Stomach (tissue), 4 donors: ENCODE measurements around the gene SLC25A20.

ENCODE experiments used
- CTCF ChIP-seq, 7 experiments: fragments of 450-650 bp in 4 of 7; fragments of 200-600 bp in 3 of 7; sonication (generic) in 3 of 7; IDR thresholded peaks; one replicate each; pipeline ENCODE4 v1.5.1; 2016 to 2019; ENCODE audit warnings: antibody characterized with exemption in 7 of 7, control low read depth in 2 of 7, mild to moderate bottlenecking in 1 of 7
- EP300 ChIP-seq: sonication (generic); formaldehyde crosslinking; IDR thresholded peaks from one replicate; pipeline ENCODE4 v1.6.1; 2017; ENCODE audit warnings: antibody characterized with exemption
- POLR2A ChIP-seq, 4 donors: fragments of 450-650 bp; IDR thresholded peaks; one replicate each; pipeline ENCODE4 v1.6.1; 2016; ENCODE audit warnings: antibody characterized with exemption in 4 of 4, control low read depth in 2 of 4, mild to moderate bottlenecking in 1 of 4, moderate library complexity in 1 of 4
- POLR2AphosphoS5 ChIP-seq, 3 donors: sonication (generic); formaldehyde crosslinking; IDR thresholded peaks; one replicate each; pipeline ENCODE4 v1.6.1; 2016; ENCODE audit warnings: antibody characterized with exemption in 3 of 3

DNA sequence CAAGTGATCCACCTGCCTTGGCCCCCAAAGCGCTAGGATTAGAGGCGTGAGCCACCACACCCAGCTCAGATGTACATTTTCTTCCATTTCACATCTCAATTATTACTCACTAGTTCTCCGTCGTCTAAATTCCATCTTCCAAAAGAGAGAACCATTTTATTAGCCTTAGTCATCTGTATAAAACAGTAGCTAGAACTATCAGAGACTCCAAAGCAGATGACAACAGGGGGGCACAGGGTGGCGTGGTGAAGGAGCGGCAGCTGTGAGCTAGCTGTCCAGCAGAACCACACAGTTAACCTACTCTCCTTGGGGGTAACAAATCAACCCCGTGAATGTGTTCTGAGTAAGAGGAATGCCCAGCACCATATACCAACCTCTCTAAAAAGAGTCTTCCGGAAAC, 7.1 kb downstream of the SLC25A20 start:
- TF ChIP-seq CTCF (IDR thresholded peaks at IDR 0.05) = no peak
- TF ChIP-seq POLR2AphosphoS5 (IDR thresholded peaks at IDR 0.05) = no peak
- no peak for TF ChIP-seq POLR2A (IDR thresholded peaks at IDR 0.05)
- TF ChIP-seq EP300 = no peak
